Panc1 (cell line): ENCODE results near the gene FEN1.

Experiments used
- POLR2AphosphoS5 ChIP-seq: IDR thresholded peaks from 2 replicates; pipeline ENCODE4 v1.6.1; 2012; ENCODE audit warnings: mild to moderate bottlenecking, low read depth, low read length, moderate library complexity
- TCF7L2 ChIP-seq: IDR thresholded peaks from 2 replicates; pipeline ENCODE4 v1.6.1; 2011; ENCODE audit warnings: mild to moderate bottlenecking, low read depth, low read length, inconsistent platforms
- TF ChIP-seq, protein P1 (sequence below): fragments of 450-650 bp; IDR thresholded peaks from 2 replicates; pipeline ENCODE4 v1.5.1; 2017; ENCODE audit warnings: mild to moderate bottlenecking
- TF ChIP-seq, protein P2 (sequence below), 2 experiments: IDR thresholded peaks; 2 replicates each; pipeline ENCODE4 v1.6.1; 2011 to 2012; ENCODE audit warnings: low read depth in 2 of 2, control low read depth in 1 of 2, low read length in 1 of 2, mild to moderate bottlenecking in 1 of 2, moderate library complexity in 1 of 2; ENCODE audit not compliant: insufficient read depth in 1 of 2

DNA sequence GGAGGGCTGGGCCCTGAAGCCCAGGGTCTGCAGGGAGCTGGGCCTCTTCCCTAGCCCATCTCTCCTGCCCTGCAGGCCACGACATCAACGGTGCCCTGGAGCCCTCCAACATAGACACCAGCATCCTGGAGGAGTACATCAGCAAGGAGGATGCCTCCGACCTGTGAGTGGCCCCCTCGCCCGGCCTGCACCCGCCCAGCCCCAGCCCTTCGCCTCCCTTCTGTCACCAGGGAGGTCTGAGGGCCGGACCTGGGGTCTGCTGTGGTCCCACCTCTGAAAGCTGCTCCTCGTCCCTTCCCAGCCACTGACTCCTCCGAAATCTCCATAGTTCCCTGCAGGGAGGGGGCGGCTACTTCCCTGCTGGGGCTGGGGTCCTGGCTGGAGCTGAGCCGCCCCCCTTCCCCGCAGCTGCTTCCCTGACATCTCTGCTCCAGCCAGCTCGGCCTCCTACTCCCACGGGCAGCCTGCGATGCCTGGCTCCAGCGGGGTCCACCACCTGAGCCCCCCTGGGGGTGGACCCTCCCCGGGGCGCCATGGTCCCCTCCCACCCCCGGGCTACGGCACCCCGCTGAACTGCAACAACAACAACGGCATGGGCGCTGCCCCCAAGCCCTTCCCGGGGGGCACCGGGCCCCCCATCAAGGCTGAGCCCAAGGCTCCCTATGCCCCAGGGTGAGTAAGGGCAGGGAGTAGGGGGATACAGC lies 27.0 kb upstream of the FEN1 start:
- TF ChIP-seq, protein P1, sequence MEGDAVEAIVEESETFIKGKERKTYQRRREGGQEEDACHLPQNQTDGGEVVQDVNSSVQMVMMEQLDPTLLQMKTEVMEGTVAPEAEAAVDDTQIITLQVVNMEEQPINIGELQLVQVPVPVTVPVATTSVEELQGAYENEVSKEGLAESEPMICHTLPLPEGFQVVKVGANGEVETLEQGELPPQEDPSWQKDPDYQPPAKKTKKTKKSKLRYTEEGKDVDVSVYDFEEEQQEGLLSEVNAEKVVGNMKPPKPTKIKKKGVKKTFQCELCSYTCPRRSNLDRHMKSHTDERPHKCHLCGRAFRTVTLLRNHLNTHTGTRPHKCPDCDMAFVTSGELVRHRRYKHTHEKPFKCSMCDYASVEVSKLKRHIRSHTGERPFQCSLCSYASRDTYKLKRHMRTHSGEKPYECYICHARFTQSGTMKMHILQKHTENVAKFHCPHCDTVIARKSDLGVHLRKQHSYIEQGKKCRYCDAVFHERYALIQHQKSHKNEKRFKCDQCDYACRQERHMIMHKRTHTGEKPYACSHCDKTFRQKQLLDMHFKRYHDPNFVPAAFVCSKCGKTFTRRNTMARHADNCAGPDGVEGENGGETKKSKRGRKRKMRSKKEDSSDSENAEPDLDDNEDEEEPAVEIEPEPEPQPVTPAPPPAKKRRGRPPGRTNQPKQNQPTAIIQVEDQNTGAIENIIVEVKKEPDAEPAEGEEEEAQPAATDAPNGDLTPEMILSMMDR: no peak
- TF ChIP-seq POLR2AphosphoS5 (no peak), TCF7L2 (no peak)
- TF ChIP-seq, protein P2, sequence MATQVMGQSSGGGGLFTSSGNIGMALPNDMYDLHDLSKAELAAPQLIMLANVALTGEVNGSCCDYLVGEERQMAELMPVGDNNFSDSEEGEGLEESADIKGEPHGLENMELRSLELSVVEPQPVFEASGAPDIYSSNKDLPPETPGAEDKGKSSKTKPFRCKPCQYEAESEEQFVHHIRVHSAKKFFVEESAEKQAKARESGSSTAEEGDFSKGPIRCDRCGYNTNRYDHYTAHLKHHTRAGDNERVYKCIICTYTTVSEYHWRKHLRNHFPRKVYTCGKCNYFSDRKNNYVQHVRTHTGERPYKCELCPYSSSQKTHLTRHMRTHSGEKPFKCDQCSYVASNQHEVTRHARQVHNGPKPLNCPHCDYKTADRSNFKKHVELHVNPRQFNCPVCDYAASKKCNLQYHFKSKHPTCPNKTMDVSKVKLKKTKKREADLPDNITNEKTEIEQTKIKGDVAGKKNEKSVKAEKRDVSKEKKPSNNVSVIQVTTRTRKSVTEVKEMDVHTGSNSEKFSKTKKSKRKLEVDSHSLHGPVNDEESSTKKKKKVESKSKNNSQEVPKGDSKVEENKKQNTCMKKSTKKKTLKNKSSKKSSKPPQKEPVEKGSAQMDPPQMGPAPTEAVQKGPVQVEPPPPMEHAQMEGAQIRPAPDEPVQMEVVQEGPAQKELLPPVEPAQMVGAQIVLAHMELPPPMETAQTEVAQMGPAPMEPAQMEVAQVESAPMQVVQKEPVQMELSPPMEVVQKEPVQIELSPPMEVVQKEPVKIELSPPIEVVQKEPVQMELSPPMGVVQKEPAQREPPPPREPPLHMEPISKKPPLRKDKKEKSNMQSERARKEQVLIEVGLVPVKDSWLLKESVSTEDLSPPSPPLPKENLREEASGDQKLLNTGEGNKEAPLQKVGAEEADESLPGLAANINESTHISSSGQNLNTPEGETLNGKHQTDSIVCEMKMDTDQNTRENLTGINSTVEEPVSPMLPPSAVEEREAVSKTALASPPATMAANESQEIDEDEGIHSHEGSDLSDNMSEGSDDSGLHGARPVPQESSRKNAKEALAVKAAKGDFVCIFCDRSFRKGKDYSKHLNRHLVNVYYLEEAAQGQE (IDR thresholded peaks at IDR 0.05; ENCODE audit: insufficient read depth in 1 of 2, low read depth in 2 of 2, low read length in 1 of 2): no peak
